Activated CD8-positive, alpha-beta T cell treated with anti-CD3 and anti-CD28 coated beads for 36 hours (primary cell): ENCODE measurements around the gene MBNL1. TPM values are rescaled to one million over a fixed set of nuclear protein-coding genes. Genes with fewer than 3 reads are reported as not detected.
A peak's percentile ranks its signal among the peaks of the same experiment; 100 is the strongest.

Source experiments
- ATAC-seq: fragments of 200-7000 bp; cut with Tn5 transposase; one replicate; pipeline ENCODE4 v1.10.0; 2021; ENCODE audit warnings: mild to moderate bottlenecking, moderate library complexity
- CTCF ChIA-PET: fragments of 350-600 bp; sonication (Branson Sonifier 250); formaldehyde crosslinking; loops from one replicate; lab custom pipeline; 2021; ENCODE audit warnings: antibody characterized with exemption; lab: Charles Lee
- POLR2A ChIA-PET: fragments of 350-600 bp; sonication (Branson Sonifier 250); formaldehyde crosslinking; loops from one replicate; lab custom pipeline; 2021; ENCODE audit warnings: antibody characterized with exemption; lab: Charles Lee
- DNase-seq: peaks from one replicate; pipeline ENCODE4 v3.0.0-alpha.2; 2020
- H3K27ac Mint-ChIP-seq: one replicate; pipeline ENCODE4 v1.8.0; 2021; ENCODE audit warnings: mild to moderate bottlenecking, mixed read lengths
- H3K27me3 Mint-ChIP-seq: one replicate; pipeline ENCODE4 v1.8.0; 2021; ENCODE audit warnings: mixed read lengths
- H3K36me3 Mint-ChIP-seq: one replicate; pipeline ENCODE4 v1.8.0; 2021; ENCODE audit warnings: low read depth, mixed read lengths
- H3K4me1 Mint-ChIP-seq: one replicate; pipeline ENCODE4 v1.8.0; 2021; ENCODE audit warnings: low read depth, mixed read lengths
- H3K4me3 Mint-ChIP-seq: one replicate; pipeline ENCODE4 v1.8.0; 2021; ENCODE audit warnings: mild to moderate bottlenecking, moderate library complexity, mixed read lengths
- H3K9me3 Mint-ChIP-seq: one replicate; pipeline ENCODE4 v1.8.0; 2021; ENCODE audit warnings: mixed read lengths
- intact Hi-C: fragments of 100-400 bp; cut with micrococcal nuclease; formaldehyde crosslinking; loops from one replicate; pipeline ENCODE4 v1.10.0; 2022
- total RNA-seq, 2 experiments: library from RNA; stranded (reverse); gene quantifications; one replicate each; pipeline ENCODE4 v1.2.3, GENCODE V29; 2021
- TF ChIP-seq, protein P1 (sequence below): fragments of 200-600 bp; IDR thresholded peaks from one replicate; pipeline ENCODE4 v1.8.0; 2022; ENCODE audit warnings: antibody characterized with exemption, mild to moderate bottlenecking

The MBNL1 gene
- total RNA-seq, 2 experiments from 2014 or later = 341 to 360 TPM

DNA sequence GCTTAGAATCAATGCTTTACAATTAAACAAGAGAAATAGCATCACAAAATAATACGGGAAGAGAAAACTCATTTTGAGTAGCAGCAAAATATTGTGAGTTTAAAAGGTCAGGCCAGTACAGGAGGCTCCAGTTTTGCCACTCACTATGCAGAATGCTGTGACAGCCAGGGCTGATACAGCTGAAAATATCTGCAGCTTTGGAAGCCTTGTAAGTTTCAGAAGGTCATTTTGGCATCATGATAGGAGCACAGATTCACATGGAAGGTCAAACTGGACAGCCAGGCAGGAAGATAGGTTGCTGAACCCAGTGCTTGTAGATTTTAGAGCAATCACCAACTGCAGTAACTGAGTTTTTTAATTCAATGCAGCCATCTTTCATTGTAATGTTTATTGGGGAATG lies 14.1 kb downstream of the MBNL1 start:
- peak overlapping the region; percentile 5 for H3K4me3 Mint-ChIP-seq
- H3K36me3 Mint-ChIP-seq = peaks cover 34% of the 10 kb centered on the region
- no peaks in the 10 kb centered on the region for H3K27me3 Mint-ChIP-seq
- intact Hi-C loops = loop anchor here (2.0 kb wide), 1 partner anchor 74 kb away; no protein-coding TSS in a partner anchor
- TF ChIP-seq, protein P1, sequence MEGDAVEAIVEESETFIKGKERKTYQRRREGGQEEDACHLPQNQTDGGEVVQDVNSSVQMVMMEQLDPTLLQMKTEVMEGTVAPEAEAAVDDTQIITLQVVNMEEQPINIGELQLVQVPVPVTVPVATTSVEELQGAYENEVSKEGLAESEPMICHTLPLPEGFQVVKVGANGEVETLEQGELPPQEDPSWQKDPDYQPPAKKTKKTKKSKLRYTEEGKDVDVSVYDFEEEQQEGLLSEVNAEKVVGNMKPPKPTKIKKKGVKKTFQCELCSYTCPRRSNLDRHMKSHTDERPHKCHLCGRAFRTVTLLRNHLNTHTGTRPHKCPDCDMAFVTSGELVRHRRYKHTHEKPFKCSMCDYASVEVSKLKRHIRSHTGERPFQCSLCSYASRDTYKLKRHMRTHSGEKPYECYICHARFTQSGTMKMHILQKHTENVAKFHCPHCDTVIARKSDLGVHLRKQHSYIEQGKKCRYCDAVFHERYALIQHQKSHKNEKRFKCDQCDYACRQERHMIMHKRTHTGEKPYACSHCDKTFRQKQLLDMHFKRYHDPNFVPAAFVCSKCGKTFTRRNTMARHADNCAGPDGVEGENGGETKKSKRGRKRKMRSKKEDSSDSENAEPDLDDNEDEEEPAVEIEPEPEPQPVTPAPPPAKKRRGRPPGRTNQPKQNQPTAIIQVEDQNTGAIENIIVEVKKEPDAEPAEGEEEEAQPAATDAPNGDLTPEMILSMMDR = no peak
- no peaks in the 10 kb centered on the region for H3K9me3 Mint-ChIP-seq
- ATAC-seq (no peak), DNase-seq (no peak)
- ChIA-PET POLR2A (interaction anchor here (0.6 to 4.4 kb wide), 6 partner anchors 9 to 100 kb away, joined by 3 to 35 read pairs (median 4); partner anchors contain the start of gene MBNL1), CTCF (interaction anchor here (0.8 to 2.6 kb wide), 7 partner anchors 9 to 1115 kb away, joined by 3 to 9 read pairs (median 3); no protein-coding TSS in a partner anchor)
- peaks cover 70% of the 10 kb centered on the region for H3K4me1 Mint-ChIP-seq
- H3K27ac Mint-ChIP-seq = peak overlapping the region; percentile 67

DNA sequence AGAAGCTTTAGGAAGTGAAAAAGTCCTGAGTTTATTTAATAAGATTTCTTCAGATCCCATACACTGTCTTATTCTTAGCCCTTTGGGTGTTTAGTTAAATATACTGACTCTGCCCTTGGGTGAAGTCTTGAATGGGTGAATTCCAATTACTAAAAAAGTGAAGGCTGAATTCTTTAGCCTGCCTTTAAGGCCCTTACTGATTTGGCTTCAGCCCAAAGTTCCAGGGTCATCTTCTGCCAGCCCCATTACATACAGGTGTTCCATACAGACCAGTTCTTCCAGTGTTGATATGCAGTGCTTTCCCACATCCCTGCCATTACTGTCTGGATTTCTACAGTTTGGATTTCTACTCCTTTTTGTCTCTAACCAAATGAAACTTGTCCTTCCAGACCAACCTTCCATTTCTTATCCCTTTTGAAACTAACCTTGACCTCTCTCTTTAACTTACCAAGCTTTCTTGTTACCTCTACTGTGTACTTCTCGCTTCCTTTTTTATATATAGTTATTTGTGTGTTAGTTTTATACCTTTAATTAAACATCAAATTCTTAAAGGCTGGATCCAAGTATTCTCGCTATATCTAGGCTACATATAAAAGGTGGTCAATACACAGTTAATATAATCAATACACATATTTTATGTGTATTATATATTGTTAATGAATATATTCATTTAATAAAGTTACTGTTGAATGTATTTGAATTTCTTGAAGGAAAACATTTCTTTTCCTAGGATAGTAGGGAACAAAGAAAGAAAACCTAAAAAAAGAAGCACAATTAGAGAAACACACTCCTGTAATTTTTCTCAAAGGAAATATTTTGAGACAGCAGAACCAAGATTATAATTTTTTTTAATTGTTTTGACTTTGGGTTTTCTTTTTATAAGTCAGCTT lies 15.0 kb downstream of the MBNL1 start:
- peak overlapping the region; percentile 89 for H3K27ac Mint-ChIP-seq

DNA sequence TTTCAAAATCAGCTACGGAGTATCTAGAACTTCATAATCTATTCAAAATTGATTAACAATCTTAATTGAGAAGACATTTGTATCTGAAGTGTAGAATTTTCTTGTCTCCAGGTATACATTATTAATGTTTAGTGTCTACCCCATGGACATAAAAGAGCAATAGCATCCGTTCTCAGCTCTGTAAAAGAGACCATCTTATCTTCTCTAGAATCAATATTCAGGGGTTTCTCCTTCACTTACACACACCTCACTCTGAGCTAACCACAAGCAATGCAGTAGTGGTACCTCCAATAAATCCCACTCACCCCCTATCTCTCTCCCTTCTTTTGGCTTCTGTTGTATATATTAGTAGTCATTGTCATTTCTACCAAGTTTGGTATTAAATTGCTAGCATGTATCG lies 16.2 kb downstream of the MBNL1 start:
- peak; percentile 71 for ATAC-seq
- peaks cover 72% of the 10 kb centered on the region for H3K4me1 Mint-ChIP-seq
- intact Hi-C loops = loop anchor here (2.0 kb wide), 1 partner anchor 14 kb away; no protein-coding TSS in a partner anchor
- POLR2A ChIA-PET = interaction anchor here (0.6 to 4.8 kb wide), 7 partner anchors 11 to 100 kb away, joined by 3 to 19 read pairs (median 4); partner anchors contain the start of gene MBNL1
- no peaks in the 10 kb centered on the region for H3K9me3 Mint-ChIP-seq
- H3K4me3 Mint-ChIP-seq = peak overlapping the region; percentile 70
- peaks cover 31% of the 10 kb centered on the region for H3K36me3 Mint-ChIP-seq
- H3K27me3 Mint-ChIP-seq = no peaks in the 10 kb centered on the region
- peak overlapping the region; percentile 89 for H3K27ac Mint-ChIP-seq
- TF ChIP-seq, protein P1 = no peak
- CTCF ChIA-PET = interaction anchor here (0.7 to 2.2 kb wide), 7 partner anchors 9 to 159 kb away, joined by 3 to 8 read pairs (median 4); no protein-coding TSS in a partner anchor
- no peak for DNase-seq

More for the DNA sequence above, 15.0 kb downstream of the MBNL1 start:
- intact Hi-C loops = loop anchor here (2.0 kb wide), 2 partner anchors 13 to 73 kb away; no protein-coding TSS in a partner anchor
- Mint-ChIP-seq H3K27me3 (no peaks in the 10 kb centered on the region), H3K4me1 (peaks cover 72% of the 10 kb centered on the region), H3K9me3 (no peaks in the 10 kb centered on the region), H3K36me3 (peaks cover 35% of the 10 kb centered on the region), H3K4me3 (peak overlapping the region; percentile 70)
- CTCF ChIA-PET = interaction anchor here (0.7 to 2.2 kb wide), 8 partner anchors 9 to 1116 kb away, joined by 3 to 8 read pairs (median 3); no protein-coding TSS in a partner anchor
- DNase-seq (no peak), ATAC-seq (no peak)
- TF ChIP-seq, protein P1 = no peak
- POLR2A ChIA-PET = interaction anchor here (0.9 to 1.2 kb wide), 3 partner anchors 10 to 39 kb away, joined by 3 to 4 read pairs (median 4); partner anchors contain the start of gene MBNL1

DNA sequence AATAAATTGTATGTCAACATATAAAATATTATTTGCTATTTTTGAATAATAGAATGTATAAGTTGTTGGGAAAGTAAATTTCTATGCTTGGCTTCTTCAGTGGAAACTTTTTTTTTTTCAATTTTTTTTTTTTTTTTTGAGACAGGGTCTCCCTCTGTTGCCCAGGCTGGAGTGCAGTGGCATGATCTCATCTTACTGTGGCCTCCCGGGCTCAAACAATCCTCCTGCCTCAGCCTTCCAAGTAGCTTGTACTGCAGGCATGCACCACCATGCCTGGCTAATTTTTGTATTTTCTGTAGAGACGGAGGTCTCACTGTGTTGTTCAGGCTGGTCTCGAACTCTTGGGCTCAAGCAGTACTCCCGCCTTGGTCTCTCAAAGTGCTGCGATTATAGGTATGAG lies 16.8 kb downstream of the MBNL1 start:
- Mint-ChIP-seq H3K4me1 (peaks cover 73% of the 10 kb centered on the region), H3K27ac (peak overlapping the region; percentile 89), H3K36me3 (peaks cover 29% of the 10 kb centered on the region), H3K9me3 (no peaks in the 10 kb centered on the region), H3K4me3 (peak overlapping the region; percentile 70), H3K27me3 (no peaks in the 10 kb centered on the region)
- ATAC-seq = no peak
- DNase-seq = no peak
- POLR2A ChIA-PET = interaction anchor here (0.6 to 4.8 kb wide), 8 partner anchors 9 to 100 kb away, joined by 3 to 19 read pairs (median 4); partner anchors contain the start of gene MBNL1
- intact Hi-C loops = loop anchor here (2.0 kb wide), 1 partner anchor 15 kb away; no protein-coding TSS in a partner anchor
- CTCF ChIA-PET = interaction anchor here (1.2 to 2.2 kb wide), 4 partner anchors 8 to 159 kb away, joined by 3 to 8 read pairs (median 5); no protein-coding TSS in a partner anchor
- TF ChIP-seq, protein P1 = no peak
